Chondrocyte (in vitro differentiated cells): ENCODE data around the gene ADAMTSL1. TPM values are rescaled to one million over a fixed set of nuclear protein-coding genes. Genes with fewer than 3 reads are reported as not detected.

Experiments
- DNase-seq: peaks from one replicate; pipeline ENCODE4 v3.0.0; 2021; ENCODE audit warnings: mixed read lengths, low spot score
- H3K27ac Mint-ChIP-seq: one replicate; pipeline ENCODE4 v1.8.0; 2021; ENCODE audit warnings: mild to moderate bottlenecking, moderate library complexity, mixed read lengths; ENCODE audit not compliant: unreplicated experiment
- H3K27me3 Mint-ChIP-seq: 2 replicates; pipeline ENCODE4 v1.8.0; 2021; ENCODE audit warnings: low read depth, mixed read lengths
- H3K36me3 Mint-ChIP-seq: 2 replicates; pipeline ENCODE4 v1.8.0; 2021; ENCODE audit warnings: low read depth, mixed read lengths
- H3K4me1 Mint-ChIP-seq: 2 replicates; pipeline ENCODE4 v1.8.0; 2021; ENCODE audit warnings: low read depth, mild to moderate bottlenecking, mixed read lengths
- H3K4me3 Mint-ChIP-seq: one replicate; pipeline ENCODE4 v1.8.0; 2021; ENCODE audit warnings: mild to moderate bottlenecking, moderate library complexity, mixed read lengths; ENCODE audit not compliant: unreplicated experiment
- H3K9me3 Mint-ChIP-seq: 2 replicates; pipeline ENCODE4 v1.8.0; 2021; ENCODE audit warnings: low read depth, mixed read lengths
- CTCF ChIP-seq: fragments of 200-600 bp; sonication (generic); IDR thresholded peaks from 2 replicates; pipeline ENCODE4 v1.5.0; 2021; ENCODE audit warnings: antibody characterized with exemption, mild to moderate bottlenecking, moderate library complexity
- total RNA-seq: library from RNA; stranded (reverse); gene quantifications from 3 replicates; pipeline ENCODE4 v1.2.1, GENCODE V29; 2021

ADAMTSL1 gene
- total RNA-seq, 1 donor from 2014 or later = 1.0 TPM

- Mint-ChIP-seq H3K36me3 (no peaks in the 10 kb centered on the region), H3K9me3 (no peaks in the 10 kb centered on the region), H3K27me3 (no peaks in the 10 kb centered on the region), H3K4me3 (no peak overlapping the region), H3K27ac (no peak overlapping the region), H3K4me1 (no peaks in the 10 kb centered on the region)
- no peak for TF ChIP-seq CTCF
- DNase-seq = no peak
Observed at GRCh38 chr9:18834740-18835361, 360.9 kb downstream of the ADAMTSL1 start.

DNA sequence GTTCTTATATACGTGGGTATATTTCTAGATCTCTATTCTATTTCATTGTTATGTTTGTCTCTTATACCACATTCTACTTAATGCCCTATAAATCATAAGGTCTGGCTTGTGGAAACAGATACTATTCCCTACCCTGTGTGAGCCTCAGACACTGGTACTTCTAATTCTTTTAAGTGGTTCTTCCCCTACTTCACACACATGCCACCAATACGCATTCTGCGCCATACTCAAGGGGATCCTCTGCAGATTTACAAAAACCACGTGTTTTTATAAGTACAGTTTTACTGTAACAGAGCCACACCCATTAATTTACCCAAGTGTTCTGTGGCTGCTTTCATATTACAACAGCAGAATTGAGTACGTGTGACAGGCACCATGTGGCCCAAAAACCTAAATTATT is 363.4 kb downstream of the ADAMTSL1 start:
- Mint-ChIP-seq H3K27ac (no peak overlapping the region), H3K9me3 (peaks cover 7% of the 10 kb centered on the region), H3K36me3 (no peaks in the 10 kb centered on the region)

DNA sequence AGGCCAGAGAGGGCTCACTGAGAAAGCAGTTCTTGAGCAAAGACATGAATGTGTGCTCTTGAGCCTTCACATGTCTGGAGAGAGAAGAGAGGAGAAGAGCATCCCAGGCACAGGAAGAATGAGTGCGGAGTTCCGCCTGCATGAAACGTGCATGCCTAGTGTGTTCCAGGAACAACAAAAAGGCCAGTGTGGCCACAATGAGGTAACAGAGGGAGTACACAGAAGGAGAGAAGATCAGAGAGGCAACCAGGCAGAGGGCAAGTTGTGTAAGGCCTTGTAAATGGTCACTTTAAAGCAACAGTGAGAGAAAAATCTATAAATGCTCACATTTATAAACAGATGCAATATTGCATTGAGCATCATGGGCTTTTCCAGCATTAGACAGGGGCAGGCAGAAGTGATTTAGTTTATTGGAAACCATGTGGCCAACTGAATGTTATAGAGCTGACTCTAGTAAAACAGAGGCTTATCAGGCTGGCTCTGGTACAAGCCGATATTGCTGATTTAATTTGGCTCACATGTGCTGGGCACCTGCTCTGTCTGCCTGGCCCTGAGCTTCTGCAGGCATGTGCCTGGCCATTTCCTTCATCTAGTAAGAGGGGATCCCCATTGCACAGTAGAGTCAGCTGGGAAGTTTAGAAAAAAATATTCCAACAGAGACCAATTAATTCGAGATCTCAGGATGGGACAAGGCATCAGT is 373.8 kb downstream of the ADAMTSL1 start:
- no peak for DNase-seq
- TF ChIP-seq CTCF = no peak
- Mint-ChIP-seq H3K27me3 (no peaks in the 10 kb centered on the region), H3K9me3 (peaks cover 2% of the 10 kb centered on the region), H3K4me1 (no peaks in the 10 kb centered on the region), H3K27ac (no peak overlapping the region), H3K4me3 (no peak overlapping the region), H3K36me3 (peaks cover 2% of the 10 kb centered on the region)

More for the DNA sequence above, 363.4 kb downstream of the ADAMTSL1 start:
- DNase-seq = no peak
- no peak for TF ChIP-seq CTCF
- Mint-ChIP-seq H3K4me1 (no peaks in the 10 kb centered on the region), H3K4me3 (no peak overlapping the region), H3K27me3 (no peaks in the 10 kb centered on the region)

GRCh38 chr9:18848657-18849056 is 374.7 kb downstream of the ADAMTSL1 start:
- DNase-seq = no peak
- H3K9me3 Mint-ChIP-seq = peaks cover under 1% of the 10 kb centered on the region
- TF ChIP-seq CTCF = no peak
- no peak overlapping the region for H3K27ac Mint-ChIP-seq
- peaks cover under 1% of the 10 kb centered on the region for H3K36me3 Mint-ChIP-seq
- no peak overlapping the region for H3K4me3 Mint-ChIP-seq
- H3K27me3 Mint-ChIP-seq = no peaks in the 10 kb centered on the region
- H3K4me1 Mint-ChIP-seq = no peaks in the 10 kb centered on the region

DNA sequence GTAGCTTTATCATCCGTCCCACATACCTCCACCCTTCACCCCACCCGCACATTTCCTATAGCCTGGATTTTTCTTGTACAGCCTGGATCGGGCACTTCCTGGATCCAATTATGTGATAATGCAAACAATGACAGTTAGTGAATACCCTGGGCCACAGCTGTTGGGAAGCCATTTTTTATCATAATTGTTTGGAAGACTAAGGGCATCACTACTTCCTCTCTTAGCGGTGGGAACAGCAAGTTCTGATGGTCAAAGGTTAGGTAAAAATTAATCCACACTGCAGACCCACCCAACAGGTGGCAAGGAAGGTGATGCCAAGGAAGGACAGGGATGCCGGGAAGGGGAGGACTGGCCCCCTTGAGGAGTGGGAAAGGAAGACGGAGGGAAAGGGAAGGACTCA is 375.3 kb downstream of the ADAMTSL1 start:
- no peaks in the 10 kb centered on the region for H3K27me3 Mint-ChIP-seq
- H3K9me3 Mint-ChIP-seq = no peaks in the 10 kb centered on the region
- H3K27ac Mint-ChIP-seq = no peak overlapping the region
- no peaks in the 10 kb centered on the region for H3K4me1 Mint-ChIP-seq
- no peak for TF ChIP-seq CTCF
- H3K4me3 Mint-ChIP-seq = no peak overlapping the region
- H3K36me3 Mint-ChIP-seq = no peaks in the 10 kb centered on the region
- no peak for DNase-seq
